OCI-M2 (cell line): ENCODE results near the gene TRAM2.

Experiments used
- DNase-seq: peaks from one replicate; lab custom pipeline; 2025; ENCODE audit not compliant: unreplicated experiment; lab: John Stamatoyannopoulos, UW

TRAM2 gene

DNA sequence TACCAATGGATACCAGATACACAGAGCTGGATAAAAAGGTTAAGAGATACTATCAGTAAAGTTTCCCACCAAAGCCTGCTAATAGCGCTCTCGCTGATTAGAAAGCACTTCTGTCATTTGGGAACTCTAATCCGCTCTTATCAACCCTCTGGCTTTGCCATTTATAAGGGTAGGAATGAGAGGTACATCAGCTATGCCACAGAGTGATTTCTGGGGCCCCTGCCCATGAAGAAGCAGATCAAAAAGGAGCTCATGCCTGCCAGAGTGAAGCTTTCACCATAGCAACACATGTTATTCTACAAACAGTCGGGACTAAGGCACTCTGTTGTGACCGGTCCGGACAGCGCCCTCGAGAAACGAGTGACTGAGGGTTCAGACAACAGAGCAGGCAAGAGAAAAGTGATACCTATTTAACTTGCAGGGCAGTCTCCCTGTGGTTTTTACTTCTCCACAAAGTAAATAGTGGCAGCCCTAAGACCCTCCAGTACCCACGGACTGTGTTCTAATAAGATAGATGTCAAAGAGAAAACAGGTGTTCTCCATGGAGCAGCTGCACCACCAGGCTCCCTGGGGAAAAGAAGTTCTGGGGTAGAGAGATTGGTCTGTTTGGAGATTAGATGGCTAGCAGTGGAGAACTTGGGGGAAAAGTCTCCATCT lies 5.6 kb downstream of the TRAM2 start:
- no peak for DNase-seq

- no peak for DNase-seq
These were observed 6.6 kb downstream of the TRAM2 start for GRCh38 chr6:52570291-52570700.

DNA sequence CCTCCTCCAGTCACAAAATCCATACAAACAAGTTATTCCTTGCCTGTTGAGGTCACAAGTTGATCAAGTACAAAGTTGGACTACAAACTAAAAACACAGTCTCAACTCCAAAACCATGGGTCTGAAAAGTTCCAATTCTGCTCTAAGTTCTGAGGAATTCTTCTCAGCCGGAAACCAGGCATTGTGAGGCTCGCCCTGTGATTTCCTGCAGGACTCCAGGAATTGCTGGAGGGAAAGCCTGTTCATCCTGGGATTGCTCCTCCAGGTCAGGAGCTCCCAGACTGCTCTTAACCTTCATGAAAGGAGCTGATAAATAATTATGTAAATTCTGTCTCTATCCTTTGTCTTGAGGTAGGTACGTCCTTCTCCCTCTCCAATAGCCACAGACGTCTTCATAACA lies 8.5 kb downstream of the TRAM2 start:
- DNase-seq: no peak

DNA sequence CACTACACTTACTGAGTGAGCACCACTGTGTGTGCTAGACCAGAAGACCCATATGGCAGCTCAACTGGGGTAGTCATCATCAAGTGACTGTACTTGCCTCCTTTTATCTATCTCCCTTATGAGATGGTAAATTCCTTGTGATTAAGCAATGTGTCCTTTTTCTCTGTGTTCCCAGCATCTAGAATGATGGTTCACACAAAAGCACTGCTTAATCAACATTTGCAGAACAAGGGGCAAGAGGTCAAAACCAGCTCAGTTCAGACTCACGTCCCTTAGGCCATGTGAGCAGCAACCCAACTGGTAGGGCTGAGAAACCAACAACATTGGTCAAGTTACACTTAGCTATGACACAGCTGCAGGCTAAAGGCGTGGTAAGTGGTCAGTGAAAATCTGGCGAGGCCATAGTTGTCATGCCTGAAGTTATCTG lies 10.0 kb downstream of the TRAM2 start:
- DNase-seq: no peak

DNA sequence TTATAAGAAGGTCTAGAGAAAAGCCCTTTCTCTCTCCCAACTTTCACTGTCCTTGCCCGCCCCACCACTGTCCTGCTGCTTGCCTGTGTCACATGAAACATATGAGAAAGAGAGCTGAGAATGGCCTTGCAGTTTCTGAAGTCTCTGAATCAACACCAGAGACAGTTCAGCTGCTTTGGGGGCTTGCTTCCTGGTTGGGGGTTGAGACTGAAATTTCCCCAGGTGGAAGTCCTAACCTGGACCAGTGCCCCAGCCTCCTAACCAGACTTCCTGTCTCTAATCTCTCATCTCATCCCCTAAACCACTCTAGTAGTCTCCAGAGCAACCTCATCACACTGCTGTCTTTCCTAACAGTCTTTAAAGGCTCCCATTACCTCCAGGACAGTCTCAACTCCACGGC lies 10.7 kb downstream of the TRAM2 start:
- no peak for DNase-seq

DNA sequence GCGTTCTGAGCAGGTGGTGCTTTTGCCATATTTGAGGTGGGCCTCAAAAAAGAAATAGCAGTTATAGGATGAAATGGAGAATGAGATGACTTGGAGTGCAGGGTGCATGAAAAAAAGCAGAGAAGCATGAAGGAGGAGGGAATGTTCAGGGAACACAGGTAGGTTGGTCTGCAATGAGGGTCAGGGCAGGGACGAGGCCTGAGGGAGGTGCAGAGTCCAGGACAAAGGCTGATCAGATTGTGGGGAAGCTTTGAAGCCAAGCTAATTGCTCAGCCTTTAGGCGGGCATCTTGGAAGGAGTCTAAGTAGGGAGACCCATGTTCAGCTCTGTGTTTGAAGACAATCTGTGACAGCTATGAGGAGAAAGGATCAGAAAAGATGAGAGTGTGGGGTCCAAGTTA lies 12.0 kb downstream of the TRAM2 start:
- DNase-seq: no peak

DNA sequence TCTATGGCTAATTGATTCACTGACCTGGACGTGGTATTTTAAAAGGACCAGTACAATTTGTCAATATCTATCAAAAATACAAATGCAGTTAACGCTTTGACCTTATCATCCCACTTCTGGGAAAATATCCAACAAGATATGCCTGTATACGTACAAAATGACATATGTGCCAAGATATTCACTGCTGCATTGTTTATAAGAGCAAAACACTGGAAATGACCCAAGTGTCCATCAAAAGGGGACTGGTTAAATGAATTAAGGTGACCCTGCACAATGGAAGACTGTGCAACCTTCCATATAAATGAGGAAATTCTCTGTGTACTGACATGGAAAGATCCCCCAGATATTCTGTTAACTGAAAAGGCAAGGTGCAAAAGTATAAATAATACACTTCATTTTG lies 13.9 kb downstream of the TRAM2 start:
- DNase-seq: no peak

- DNase-seq: no peak
These were observed 16.4 kb downstream of the TRAM2 start for GRCh38 chr6:52560462-52560861.

DNA sequence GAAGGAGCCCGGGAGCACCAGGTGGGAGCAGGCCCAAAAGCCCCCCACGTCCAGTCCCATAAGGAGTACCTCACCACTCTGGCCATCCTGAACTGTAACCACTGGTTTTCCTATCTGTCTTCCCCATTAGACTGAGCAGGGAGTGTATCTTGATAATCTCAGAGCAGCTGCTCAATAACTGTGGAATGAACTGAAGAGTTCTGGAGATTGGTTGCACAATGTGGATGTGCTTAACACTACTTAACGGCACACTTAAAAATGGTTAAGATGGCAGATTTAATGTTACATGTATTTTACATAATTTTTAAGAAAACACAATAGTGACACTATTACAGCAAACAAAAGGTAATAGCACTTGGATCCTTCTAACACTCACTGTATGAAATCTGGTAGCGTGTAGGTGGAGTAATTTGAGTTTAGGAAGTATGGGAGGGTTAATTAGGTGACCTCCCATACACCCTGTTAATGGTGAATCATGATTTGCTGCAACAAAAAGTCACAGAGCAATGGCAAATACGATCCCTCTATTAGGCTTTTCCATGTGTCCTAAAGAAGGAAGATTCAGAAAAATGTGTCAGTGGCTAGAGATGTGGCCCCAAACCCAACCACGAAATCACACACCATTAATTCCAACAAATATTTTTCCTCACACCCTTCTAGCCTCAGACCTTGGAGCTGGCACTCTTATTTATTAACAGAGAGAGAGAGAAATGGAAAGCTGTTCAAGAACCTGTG lies 18.4 kb downstream of the TRAM2 start:
- DNase-seq: no peak

- no peak for DNase-seq
These were observed 19.2 kb downstream of the TRAM2 start for GRCh38 chr6:52557389-52558265.

DNA sequence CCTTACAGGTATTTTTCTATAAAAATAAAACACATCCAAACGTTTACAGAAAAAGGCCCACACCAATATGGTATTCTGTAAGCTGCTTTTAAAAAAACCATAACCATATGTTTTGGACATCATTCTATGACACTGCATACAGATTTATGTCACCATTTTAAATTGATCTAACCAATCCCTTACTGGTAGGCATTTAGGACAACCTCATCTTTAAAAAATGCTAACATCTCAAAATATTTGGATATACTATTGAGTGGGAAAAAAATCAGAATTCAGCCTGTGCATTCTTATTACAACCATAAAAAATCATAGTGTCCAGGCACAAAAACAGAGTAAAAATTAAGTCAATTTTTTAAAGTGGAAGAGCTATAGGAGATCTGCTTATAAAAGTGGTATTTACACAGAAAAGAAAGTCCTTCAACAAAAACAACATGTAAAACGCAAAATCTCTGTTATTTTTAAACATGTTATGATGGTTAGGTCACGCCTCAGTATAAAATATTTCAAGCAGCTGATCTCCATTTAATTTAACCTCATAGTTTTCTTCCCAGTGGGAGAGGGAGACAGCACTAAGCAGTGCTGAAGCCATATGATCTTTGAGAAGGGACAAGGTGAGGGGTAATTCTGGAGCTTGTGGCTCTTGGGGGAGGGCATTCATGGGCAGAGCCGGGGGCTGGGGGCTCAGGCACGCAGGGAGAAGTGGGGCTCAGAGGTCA lies 21.2 kb downstream of the TRAM2 start:
- DNase-seq: no peak

DNA sequence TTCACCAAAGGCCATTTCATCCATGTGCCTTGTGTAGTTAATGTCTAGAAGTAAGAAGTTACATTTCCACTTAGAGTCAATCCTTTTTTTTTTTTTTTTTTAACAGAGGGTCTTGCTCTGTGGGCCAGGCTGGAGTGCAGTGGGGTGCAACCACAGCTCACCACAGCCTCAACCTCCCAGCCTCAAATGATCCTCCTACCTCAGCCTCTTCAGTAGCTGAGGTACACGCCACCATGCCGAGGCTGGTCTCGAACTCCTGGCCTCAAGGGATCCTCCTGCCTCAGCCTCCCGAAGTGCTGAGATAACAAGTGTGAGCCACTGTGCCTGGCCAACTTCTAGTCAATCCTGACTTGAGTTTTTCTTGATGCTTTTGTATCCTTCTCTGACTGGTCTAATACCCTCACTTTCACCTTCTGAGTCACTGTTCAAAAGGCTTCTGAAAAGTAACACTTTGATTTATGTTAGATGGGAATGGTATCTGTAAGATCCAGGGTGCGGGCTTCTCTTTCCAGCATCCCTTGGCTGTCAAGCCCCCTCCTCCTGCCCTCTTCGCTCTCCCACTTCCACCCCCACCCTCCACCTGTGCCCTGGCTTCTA lies 22.1 kb downstream of the TRAM2 start:
- DNase-seq: no peak

- no peak for DNase-seq
These were observed 23.1 kb downstream of the TRAM2 start for GRCh38 chr6:52553719-52554118.

DNA sequence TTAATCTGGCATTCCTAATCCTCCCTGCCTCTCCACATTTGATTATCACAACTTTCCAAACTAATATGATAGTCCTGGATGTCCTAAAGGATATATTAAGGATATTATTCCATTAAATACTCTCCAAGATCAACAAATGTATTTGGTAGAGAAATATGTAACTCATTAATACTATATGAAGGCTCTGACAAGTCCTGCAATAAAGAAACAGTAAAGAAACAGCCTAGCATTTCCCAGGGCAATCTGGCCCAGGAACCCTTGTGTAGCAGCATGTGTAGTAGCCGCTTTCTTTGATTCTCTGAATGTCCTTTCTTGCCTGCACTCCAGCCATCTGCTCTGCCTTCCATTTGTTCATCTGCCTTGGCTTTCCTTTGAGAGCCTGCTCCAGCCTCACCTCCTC lies 23.7 kb downstream of the TRAM2 start:
- no peak for DNase-seq

GRCh38 chr6:52552278-52552643 lies 24.6 kb downstream of the TRAM2 start:
- DNase-seq: no peak

GRCh38 chr6:52551483-52552277 lies 25.2 kb downstream of the TRAM2 start:
- no peak for DNase-seq

DNA sequence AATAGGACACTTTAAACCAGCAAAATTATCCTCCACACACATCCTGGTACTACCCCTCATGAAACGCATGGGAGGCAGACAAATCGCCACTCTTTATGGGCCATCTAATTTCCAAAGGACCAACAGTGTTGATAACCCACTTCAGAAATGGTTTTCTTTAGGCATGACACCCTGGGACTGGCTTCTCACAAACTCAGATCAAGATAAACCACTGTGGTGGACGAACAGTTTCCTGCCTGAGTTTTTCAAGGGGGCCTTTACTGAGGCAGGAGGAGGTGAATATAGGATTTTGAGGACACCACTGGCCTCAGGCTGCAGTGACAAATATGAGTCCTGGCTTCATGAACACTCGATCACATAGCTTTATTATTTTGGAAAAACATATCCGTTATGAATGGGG lies 26.0 kb downstream of the TRAM2 start:
- no peak for DNase-seq

GRCh38 chr6:52550014-52550575 lies 26.8 kb downstream of the TRAM2 start:
- no peak for DNase-seq

DNA sequence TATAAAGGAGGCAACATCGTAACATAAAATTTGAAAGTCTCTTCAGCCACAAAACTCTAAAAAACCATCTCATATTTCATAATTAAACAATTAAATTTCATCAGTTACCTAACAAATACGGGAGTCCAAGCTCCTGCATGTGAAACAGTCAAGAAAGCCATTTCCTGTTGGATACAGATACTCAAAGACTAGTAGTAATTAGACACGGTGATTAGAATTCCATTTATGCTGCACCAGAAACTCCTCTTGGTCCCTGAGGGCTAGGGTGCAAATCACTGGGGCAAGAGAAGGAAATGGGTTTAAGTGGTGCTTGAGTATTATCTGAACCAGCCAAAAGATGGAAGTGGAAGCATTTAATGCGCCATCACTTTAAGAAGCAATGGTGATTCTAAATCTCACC lies 27.4 kb downstream of the TRAM2 start:
- DNase-seq: no peak

- DNase-seq: no peak
These were observed 27.9 kb downstream of the TRAM2 start for GRCh38 chr6:52548999-52549398.
